ENCODE data around the gene SMOC2.

DNA sequence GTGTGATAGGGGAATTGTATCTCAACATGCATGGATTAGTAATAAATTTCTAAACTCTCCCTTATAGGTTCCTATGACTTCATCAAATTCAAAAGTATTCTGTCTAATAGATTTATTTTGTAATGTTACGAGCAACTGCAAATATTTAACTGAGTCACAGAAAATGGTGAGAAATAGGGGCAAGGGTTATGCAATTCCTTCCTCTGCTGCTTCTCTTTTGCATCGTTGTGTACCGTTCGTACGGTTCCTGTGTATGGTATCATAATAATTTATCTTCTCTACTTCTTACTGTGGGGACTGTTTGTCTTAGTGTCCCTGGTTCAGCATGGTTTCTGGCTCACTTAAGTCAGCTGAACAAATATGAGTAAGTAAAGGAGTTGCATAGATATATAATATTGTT is 44.8 kb downstream of the SMOC2 start:
- TF ChIP-seq CTCF (IDR thresholded peaks at IDR 0.05), result no peak
- no peak for TF ChIP-seq POLR2A (IDR thresholded peaks at IDR 0.05)

Data from breast epithelium (tissue), 3 donors.